ENCODE results near the gene HIVEP1. TPM values are rescaled to one million over a fixed set of nuclear protein-coding genes. Genes with fewer than 3 reads are reported as not detected.

The HIVEP1 gene
- total RNA-seq, 2 experiments from 2014 or later, result 21.7 to 27.8 TPM

DNA sequence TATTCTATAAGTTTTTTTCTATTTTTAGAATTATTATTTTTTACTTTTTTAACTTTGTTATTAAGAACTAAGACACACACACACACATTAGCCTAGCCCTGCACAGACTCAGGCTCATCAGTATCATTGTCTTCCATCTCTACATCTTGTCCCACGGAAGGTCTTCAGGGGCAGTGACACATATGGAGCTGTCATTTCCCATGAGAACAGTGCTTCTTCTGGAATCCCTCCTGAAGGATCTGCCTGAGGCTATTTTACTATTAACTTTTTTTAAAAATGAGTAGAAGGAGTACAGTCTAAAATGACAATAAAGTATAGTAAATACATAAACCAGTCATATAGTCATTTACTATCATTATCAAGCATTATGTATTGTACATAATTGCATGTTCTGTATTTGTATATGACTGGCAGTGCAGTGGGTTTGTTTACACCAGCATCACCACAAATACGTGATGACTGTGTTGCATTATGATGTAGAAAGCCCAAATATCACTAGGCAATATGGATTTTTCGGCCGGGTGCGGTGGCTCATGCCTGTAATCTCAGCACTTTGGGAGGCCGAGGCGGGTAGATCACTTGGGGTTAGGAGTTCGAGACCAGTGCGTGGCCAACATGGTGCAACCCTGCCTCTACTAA is 57.9 kb downstream of the HIVEP1 start:
- Mint-ChIP-seq H3K9me3 (no peaks in the 10 kb centered on the region), H3K4me1 (peaks cover 26% of the 10 kb centered on the region), H3K36me3 (ENCODE audit: low read depth) (no peaks in the 10 kb centered on the region), H3K27ac (no peak overlapping the region), H3K27me3 (no peaks in the 10 kb centered on the region), H3K4me3 (no peak overlapping the region)
- POLR2A ChIA-PET, result no interaction called here
- CTCF ChIA-PET, result no interaction called here
- DNase-seq, result no peak

DNA sequence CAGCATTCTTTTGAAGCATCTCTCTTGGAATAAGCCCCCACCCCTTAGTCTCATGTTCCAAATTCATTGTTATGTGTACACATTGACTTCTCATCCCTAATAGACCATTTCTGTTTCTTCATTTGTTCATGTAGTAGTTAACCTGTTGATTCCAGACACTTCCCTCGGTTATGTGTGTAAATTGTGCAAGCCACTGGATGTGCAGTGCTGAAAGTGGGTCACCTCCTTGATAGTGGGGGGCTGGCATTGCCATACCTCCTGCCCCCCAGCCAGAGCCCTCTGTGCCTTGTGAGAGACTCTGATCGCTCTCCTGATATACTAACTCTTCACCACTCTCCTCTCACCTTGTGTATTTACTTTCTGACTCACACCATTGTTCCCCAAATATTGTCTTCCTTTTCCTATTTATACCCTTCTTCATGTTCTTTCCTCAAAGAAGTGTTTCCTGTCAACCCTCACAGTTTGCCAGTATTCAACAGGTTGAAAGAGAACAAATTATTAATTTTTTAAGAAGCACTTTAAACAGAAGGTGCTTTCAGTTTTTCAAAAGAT is 59.0 kb downstream of the HIVEP1 start:
- no peak for DNase-seq
- ChIA-PET POLR2A (no interaction called here), CTCF (no interaction called here)
- no peaks in the 10 kb centered on the region for H3K27me3 Mint-ChIP-seq
- no peaks in the 10 kb centered on the region for H3K36me3 Mint-ChIP-seq (ENCODE audit: low read depth)
- peaks cover 18% of the 10 kb centered on the region for H3K4me1 Mint-ChIP-seq
- H3K27ac Mint-ChIP-seq, result no peak overlapping the region
- H3K4me3 Mint-ChIP-seq, result no peak overlapping the region
- H3K9me3 Mint-ChIP-seq, result no peaks in the 10 kb centered on the region

GRCh38 chr6:12075067-12075563 is 63.0 kb downstream of the HIVEP1 start:
- peaks cover 20% of the 10 kb centered on the region for H3K4me1 Mint-ChIP-seq
- ChIA-PET POLR2A (no interaction called here), CTCF (interaction anchor here (0.9 to 1.8 kb wide), 5 partner anchors 9 to 161 kb away, joined by 3 to 5 read pairs (median 3); no protein-coding TSS in a partner anchor)
- no peaks in the 10 kb centered on the region for H3K27me3 Mint-ChIP-seq
- no peaks in the 10 kb centered on the region for H3K36me3 Mint-ChIP-seq (ENCODE audit: low read depth)
- DNase-seq, result no peak
- no peak overlapping the region for H3K4me3 Mint-ChIP-seq
- no peak overlapping the region for H3K27ac Mint-ChIP-seq
- H3K9me3 Mint-ChIP-seq, result no peaks in the 10 kb centered on the region

- ChIA-PET CTCF (no interaction called here), POLR2A (no interaction called here)
- H3K4me3 Mint-ChIP-seq, result no peak overlapping the region
- H3K4me1 Mint-ChIP-seq, result peaks cover 15% of the 10 kb centered on the region
- H3K9me3 Mint-ChIP-seq, result no peaks in the 10 kb centered on the region
- no peak overlapping the region for H3K27ac Mint-ChIP-seq
- no peaks in the 10 kb centered on the region for H3K27me3 Mint-ChIP-seq
- no peak for DNase-seq
- H3K36me3 Mint-ChIP-seq (ENCODE audit: low read depth), result no peaks in the 10 kb centered on the region
Measured at GRCh38 chr6:12077021-12077710, 65.1 kb downstream of the HIVEP1 start.

DNA sequence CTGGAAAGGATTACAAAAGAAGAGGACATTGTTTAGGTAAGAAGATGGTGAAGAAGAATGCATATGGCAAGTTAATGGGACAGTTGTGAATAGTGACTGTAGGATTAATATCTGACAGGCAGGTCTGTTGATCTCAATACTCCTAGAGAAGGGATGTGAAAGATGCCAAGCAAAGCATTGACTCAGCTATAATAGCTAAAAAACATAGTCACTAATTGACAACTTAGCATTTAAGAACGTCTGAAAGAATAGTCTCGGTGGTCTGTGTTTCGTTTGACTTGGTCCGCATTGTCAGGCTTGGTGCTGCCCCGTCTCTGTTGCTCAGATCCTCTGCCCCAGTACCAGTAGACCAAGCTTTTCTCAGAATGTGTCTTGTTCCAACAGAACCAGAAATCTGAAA is 65.9 kb downstream of the HIVEP1 start:
- no peak for DNase-seq
- POLR2A ChIA-PET, result no interaction called here
- CTCF ChIA-PET, result no interaction called here
- peaks cover 13% of the 10 kb centered on the region for H3K4me1 Mint-ChIP-seq
- no peak overlapping the region for H3K27ac Mint-ChIP-seq
- H3K27me3 Mint-ChIP-seq, result no peaks in the 10 kb centered on the region
- H3K4me3 Mint-ChIP-seq, result no peak overlapping the region
- H3K36me3 Mint-ChIP-seq (ENCODE audit: low read depth), result no peaks in the 10 kb centered on the region
- H3K9me3 Mint-ChIP-seq, result no peaks in the 10 kb centered on the region

DNA sequence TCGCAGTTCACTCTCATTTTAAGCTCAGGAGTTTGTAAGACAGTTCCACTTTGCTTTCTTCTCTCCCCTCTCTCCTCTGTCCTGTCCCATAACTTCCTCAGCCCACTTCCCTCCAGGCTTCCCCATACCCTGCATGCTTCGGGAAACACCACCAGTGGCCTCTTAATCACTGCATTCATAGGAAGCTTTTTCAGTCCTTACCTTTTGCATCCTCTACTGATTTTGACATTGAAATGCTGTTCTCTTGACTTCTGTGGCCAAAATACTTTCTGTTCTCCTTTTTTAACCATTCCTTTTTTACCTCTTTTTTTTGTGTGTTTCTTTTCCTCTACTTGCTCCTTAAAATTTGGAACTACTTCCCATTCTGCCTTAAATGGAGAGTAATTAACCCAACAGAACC is 69.7 kb downstream of the HIVEP1 start:
- Mint-ChIP-seq H3K4me3 (no peak overlapping the region), H3K27ac (no peak overlapping the region), H3K4me1 (peaks cover 9% of the 10 kb centered on the region), H3K27me3 (no peaks in the 10 kb centered on the region), H3K9me3 (no peaks in the 10 kb centered on the region), H3K36me3 (ENCODE audit: low read depth) (no peaks in the 10 kb centered on the region)
- no peak for DNase-seq
- ChIA-PET CTCF (no interaction called here), POLR2A (no interaction called here)

- Mint-ChIP-seq H3K4me1 (peaks cover 7% of the 10 kb centered on the region), H3K27ac (no peak overlapping the region), H3K4me3 (no peak overlapping the region), H3K9me3 (no peaks in the 10 kb centered on the region), H3K36me3 (ENCODE audit: low read depth) (no peaks in the 10 kb centered on the region), H3K27me3 (no peaks in the 10 kb centered on the region)
- ChIA-PET CTCF (no interaction called here), POLR2A (no interaction called here)
- no peak for DNase-seq
Measured at GRCh38 chr6:12082368-12082767, 70.3 kb downstream of the HIVEP1 start.

GRCh38 chr6:12083302-12083701 is 71.2 kb downstream of the HIVEP1 start:
- Mint-ChIP-seq H3K4me3 (no peak overlapping the region), H3K36me3 (ENCODE audit: low read depth) (no peaks in the 10 kb centered on the region), H3K9me3 (no peaks in the 10 kb centered on the region), H3K27me3 (no peaks in the 10 kb centered on the region), H3K27ac (no peak overlapping the region), H3K4me1 (peaks cover 7% of the 10 kb centered on the region)
- CTCF ChIA-PET, result interaction anchor here (1.2 kb wide), 1 partner anchor 17 kb away, joined by 3 read pairs; no protein-coding TSS in a partner anchor
- POLR2A ChIA-PET, result interaction anchor here (1.7 kb wide), 1 partner anchor 28 kb away, joined by 4 read pairs; no protein-coding TSS in a partner anchor
- no peak for DNase-seq

- H3K4me1 Mint-ChIP-seq, result peaks cover 7% of the 10 kb centered on the region
- no peaks in the 10 kb centered on the region for H3K36me3 Mint-ChIP-seq (ENCODE audit: low read depth)
- CTCF ChIA-PET, result interaction anchor here (1.2 kb wide), 1 partner anchor 18 kb away, joined by 3 read pairs; no protein-coding TSS in a partner anchor
- POLR2A ChIA-PET, result interaction anchor here (1.7 kb wide), 1 partner anchor 28 kb away, joined by 4 read pairs; no protein-coding TSS in a partner anchor
- no peak overlapping the region for H3K4me3 Mint-ChIP-seq
- no peaks in the 10 kb centered on the region for H3K9me3 Mint-ChIP-seq
- no peak overlapping the region for H3K27ac Mint-ChIP-seq
- no peak for DNase-seq
- H3K27me3 Mint-ChIP-seq, result no peaks in the 10 kb centered on the region
Measured at GRCh38 chr6:12083763-12084162, 71.7 kb downstream of the HIVEP1 start.

DNA sequence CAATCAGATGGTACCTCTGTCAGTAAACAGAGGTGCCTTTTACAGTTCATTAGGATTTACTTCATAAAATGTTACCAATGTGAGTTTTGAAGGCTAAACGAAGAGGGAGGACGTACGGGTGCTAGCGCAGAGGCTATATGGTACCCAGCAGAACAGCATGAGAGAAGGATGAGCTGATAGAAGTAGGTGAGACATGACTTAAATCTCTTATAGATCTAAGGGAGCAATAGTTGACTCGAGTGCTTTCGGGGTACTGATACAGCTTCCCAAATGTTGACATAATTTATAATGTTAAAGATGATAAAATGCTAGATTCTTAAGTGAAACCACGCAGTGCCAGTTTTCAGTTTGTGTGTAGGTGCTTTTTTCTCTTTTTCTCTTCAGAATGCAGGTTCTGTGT is 72.6 kb downstream of the HIVEP1 start:
- ChIA-PET CTCF (interaction anchor here (1.2 kb wide), 1 partner anchor 18 kb away, joined by 3 read pairs; no protein-coding TSS in a partner anchor), POLR2A (interaction anchor here (1.7 kb wide), 1 partner anchor 27 kb away, joined by 4 read pairs; no protein-coding TSS in a partner anchor)
- no peak for DNase-seq
- no peak overlapping the region for H3K4me3 Mint-ChIP-seq
- H3K27ac Mint-ChIP-seq, result no peak overlapping the region
- H3K36me3 Mint-ChIP-seq (ENCODE audit: low read depth), result no peaks in the 10 kb centered on the region
- no peaks in the 10 kb centered on the region for H3K27me3 Mint-ChIP-seq
- no peaks in the 10 kb centered on the region for H3K9me3 Mint-ChIP-seq
- peaks cover 7% of the 10 kb centered on the region for H3K4me1 Mint-ChIP-seq

GRCh38 chr6:12088531-12088930 is 76.4 kb downstream of the HIVEP1 start:
- ChIA-PET CTCF (interaction anchor here (1.0 kb wide), 1 partner anchor 13 kb away, joined by 3 read pairs; no protein-coding TSS in a partner anchor), POLR2A (no interaction called here)
- Mint-ChIP-seq H3K4me3 (no peak overlapping the region), H3K4me1 (peaks cover 4% of the 10 kb centered on the region), H3K9me3 (no peaks in the 10 kb centered on the region), H3K27me3 (no peaks in the 10 kb centered on the region), H3K27ac (no peak overlapping the region), H3K36me3 (ENCODE audit: low read depth) (peaks cover 5% of the 10 kb centered on the region)
- no peak for DNase-seq

DNA sequence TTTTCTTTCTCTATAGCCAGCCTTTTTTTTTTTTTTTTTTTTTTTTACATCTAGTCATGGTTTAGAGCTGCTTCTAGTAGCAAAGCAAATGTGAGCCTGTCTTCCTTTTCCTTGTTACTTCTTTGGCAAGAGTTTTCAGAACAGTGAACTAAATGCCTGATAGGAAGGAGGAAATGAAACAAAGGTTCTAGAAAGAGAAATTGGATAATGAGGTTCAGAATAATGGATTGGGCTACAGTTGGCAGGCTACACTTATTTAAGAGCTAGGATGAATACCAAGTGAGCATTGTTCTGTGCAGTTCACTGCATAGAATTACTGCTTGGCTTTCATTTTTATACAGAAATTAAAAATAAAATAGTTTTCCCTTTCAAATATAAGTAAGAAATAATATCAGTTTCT is 78.6 kb downstream of the HIVEP1 start:
- no peak for DNase-seq
- CTCF ChIA-PET, result interaction anchor here (0.7 kb wide), 1 partner anchor 16 kb away, joined by 3 read pairs; no protein-coding TSS in a partner anchor
- Mint-ChIP-seq H3K27ac (no peak overlapping the region), H3K4me3 (no peak overlapping the region), H3K4me1 (no peaks in the 10 kb centered on the region), H3K9me3 (no peaks in the 10 kb centered on the region), H3K27me3 (no peaks in the 10 kb centered on the region), H3K36me3 (ENCODE audit: low read depth) (peaks cover 8% of the 10 kb centered on the region)
- POLR2A ChIA-PET, result no interaction called here

DNA sequence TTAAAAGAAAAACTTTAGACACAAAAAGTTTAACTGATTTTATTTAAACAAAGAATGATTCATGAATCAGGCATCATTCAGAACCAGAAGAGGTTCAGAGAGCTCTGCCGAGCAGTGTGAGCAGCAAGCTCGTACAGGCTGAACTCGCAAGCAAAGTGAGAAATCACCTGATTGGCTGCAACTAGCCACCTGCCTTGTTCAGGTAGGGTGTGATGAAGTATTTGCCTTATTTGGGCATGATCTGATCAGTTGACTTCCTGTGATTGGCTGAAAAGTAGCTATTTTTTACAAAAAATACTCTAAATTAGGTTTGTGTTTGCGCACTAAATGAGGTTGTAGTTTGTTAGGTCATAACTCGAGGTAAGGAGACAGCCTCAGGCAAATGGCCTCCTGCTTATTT is 80.7 kb downstream of the HIVEP1 start:
- Mint-ChIP-seq H3K4me3 (no peak overlapping the region), H3K9me3 (no peaks in the 10 kb centered on the region), H3K4me1 (no peaks in the 10 kb centered on the region), H3K27ac (no peak overlapping the region), H3K36me3 (ENCODE audit: low read depth) (peaks cover 9% of the 10 kb centered on the region), H3K27me3 (no peaks in the 10 kb centered on the region)
- POLR2A ChIA-PET, result no interaction called here
- no peak for DNase-seq
- CTCF ChIA-PET, result interaction anchor here (0.5 to 1.2 kb wide), 2 partner anchors 61 to 141 kb away, joined by 3 to 4 read pairs; no protein-coding TSS in a partner anchor

All from activated CD4-positive, alpha-beta memory T cell treated with anti-CD3 and anti-CD28 coated beads, Interleukin-2, amount 10 ng/mL, durations not matched to agents 7 days and 5 days (primary cell).